NCI-H1694 treated with DMSO at 0.1 percent for 48 hours (cell line): ENCODE results near the gene SH3PXD2A.
A peak's percentile ranks its signal among the peaks of the same experiment; 100 is the strongest.
"Not testable (repeated sequence)": the region's sequence is repeated elsewhere in the genome, so short reads cannot be mapped to it uniquely, and the experiment has no call there.

Experiments
- DNase-seq: peaks from one replicate; lab custom pipeline; 2025; lab: John Stamatoyannopoulos, UW

Gene SH3PXD2A

GRCh38 chr10:103765981-103766380 lies 89.4 kb downstream of the SH3PXD2A start:
- no peak for DNase-seq

- no peak for DNase-seq
Measured at GRCh38 chr10:103765168-103765567, 90.2 kb downstream of the SH3PXD2A start.

- DNase-seq: no peak
Measured at GRCh38 chr10:103764296-103765088, 90.9 kb downstream of the SH3PXD2A start.

GRCh38 chr10:103763374-103764202 lies 91.8 kb downstream of the SH3PXD2A start:
- DNase-seq: no peak

GRCh38 chr10:103762916-103763315 lies 92.5 kb downstream of the SH3PXD2A start:
- no peak for DNase-seq

GRCh38 chr10:103762162-103762561 lies 93.2 kb downstream of the SH3PXD2A start:
- no peak for DNase-seq

- DNase-seq: no peak
Measured at GRCh38 chr10:103761075-103761920, 94.1 kb downstream of the SH3PXD2A start.

GRCh38 chr10:103760233-103760632 lies 95.1 kb downstream of the SH3PXD2A start:
- DNase-seq: not testable (repeated sequence)

- peak; percentile 87 for DNase-seq
Measured at GRCh38 chr10:103759100-103759781, 96.1 kb downstream of the SH3PXD2A start.

GRCh38 chr10:103758294-103758681 lies 97.1 kb downstream of the SH3PXD2A start:
- no peak for DNase-seq

- peak; percentile 29 for DNase-seq
Measured at GRCh38 chr10:103757531-103758293, 97.7 kb downstream of the SH3PXD2A start.

- DNase-seq: no peak
Measured at GRCh38 chr10:103756277-103756869, 99.0 kb downstream of the SH3PXD2A start.

GRCh38 chr10:103752680-103753248 lies 102.6 kb downstream of the SH3PXD2A start:
- DNase-seq: no peak

- DNase-seq: no peak
Measured at GRCh38 chr10:103751667-103752290, 103.6 kb downstream of the SH3PXD2A start.

GRCh38 chr10:103750836-103751235 lies 104.5 kb downstream of the SH3PXD2A start:
- DNase-seq: no peak

GRCh38 chr10:103749779-103750178 lies 105.6 kb downstream of the SH3PXD2A start:
- DNase-seq: no peak

GRCh38 chr10:103748020-103748419 lies 107.4 kb downstream of the SH3PXD2A start:
- DNase-seq: no peak

- DNase-seq: no peak
Measured at GRCh38 chr10:103747193-103747865, 108.0 kb downstream of the SH3PXD2A start.

- no peak for DNase-seq
Measured at GRCh38 chr10:103746598-103746997, 108.8 kb downstream of the SH3PXD2A start.
